Sigmoid colon (tissue), 4 donors: Measurements from ENCODE around the gene STAT4.

Source experiments
- CTCF ChIP-seq, 4 experiments: fragments of 450-650 bp in 3 of 4; fragments of 200-600 bp in 1 of 4; IDR thresholded peaks; one replicate each; pipeline ENCODE4 v1.5.1; 2016 to 2019; ENCODE audit warnings: antibody characterized with exemption in 4 of 4, mild to moderate bottlenecking in 3 of 4, moderate library complexity in 2 of 4
- EP300 ChIP-seq, 4 donors: sonication (generic); formaldehyde crosslinking; IDR thresholded peaks; one replicate each; pipeline ENCODE4 v1.6.1; 2017; ENCODE audit warnings: antibody characterized with exemption in 4 of 4
- POLR2A ChIP-seq, 2 donors: fragments of 450-650 bp; IDR thresholded peaks; one replicate each; pipeline ENCODE4 v1.6.1; 2016; ENCODE audit warnings: antibody characterized with exemption in 2 of 2, mild to moderate bottlenecking in 2 of 2, moderate library complexity in 2 of 2

- TF ChIP-seq CTCF (IDR thresholded peaks at IDR 0.05) = no peak
- no peak for TF ChIP-seq POLR2A (IDR thresholded peaks at IDR 0.05)
- TF ChIP-seq EP300 (IDR thresholded peaks at IDR 0.05) = no peak
Measured at GRCh38 chr2:191025135-191025534, 125.7 kb downstream of the STAT4 start.
